HepG2 (cell line): ENCODE measurements around the gene UPB1. TPM values are rescaled to one million over a fixed set of nuclear protein-coding genes. Genes with fewer than 3 reads are reported as not detected.

Experiments
- ATF7-NPFF ChIP-seq: sonication (generic); formaldehyde crosslinking; IDR thresholded peaks from 2 replicates; pipeline ENCODE4 v1.8.1; 2023; ENCODE audit warnings: mild to moderate bottlenecking, low read depth, missing genetic modification reagents, moderate library complexity
- CCDC6 ChIP-seq: sonication (generic); formaldehyde crosslinking; IDR thresholded peaks from 2 replicates; pipeline ENCODE4 v1.8.1; 2022; ENCODE audit warnings: mild to moderate bottlenecking, missing genetic modification reagents, moderate library complexity
- ETV5 ChIP-seq: IDR thresholded peaks from 2 replicates; pipeline ENCODE4 v1.6.1; 2018; ENCODE audit warnings: missing biosample characterization, missing genetic modification reagents, inconsistent platforms, borderline replicate concordance
- JUN ChIP-seq: sonication (generic); formaldehyde crosslinking; IDR thresholded peaks from 2 replicates; pipeline ENCODE4 v1.4.0; 2020; ENCODE audit warnings: mild to moderate bottlenecking, missing genetic modification reagents
- KDM1A ChIP-seq: IDR thresholded peaks from 2 replicates; pipeline ENCODE4 v1.6.1; 2016; ENCODE audit warnings: missing compliant biosample characterization
- MAZ ChIP-seq, 2 experiments: sonication (generic) in 1 of 2; formaldehyde crosslinking in 1 of 2; IDR thresholded peaks; 2 replicates each; pipeline versions ENCODE4 v1.5.0 to v1.6.1; 2012 to 2020; ENCODE audit warnings: low read depth in 2 of 2, mild to moderate bottlenecking in 2 of 2, borderline replicate concordance in 1 of 2, improper control_type of control experiment in 1 of 2, low read length in 1 of 2, missing genetic modification reagents in 1 of 2, moderate library complexity in 1 of 2
- PHB2 ChIP-seq: fragments of 450-650 bp; IDR thresholded peaks from 2 replicates; pipeline ENCODE4 v1.6.1; 2018; ENCODE audit not compliant: partially characterized antibody
- PHF5A ChIP-seq: IDR thresholded peaks from one replicate; pipeline ENCODE4 v1.6.1; 2018; ENCODE audit warnings: low read depth, missing genetic modification reagents; ENCODE audit not compliant: unreplicated experiment
- PITX1 ChIP-seq: sonication (generic); formaldehyde crosslinking; IDR thresholded peaks from 2 replicates; pipeline ENCODE4 v1.5.1; 2020; ENCODE audit warnings: mild to moderate bottlenecking, missing genetic modification reagents
- RBAK ChIP-seq: sonication (generic); formaldehyde crosslinking; IDR thresholded peaks from 2 replicates; pipeline ENCODE4 v1.5.1; 2020; ENCODE audit warnings: mild to moderate bottlenecking, missing genetic modification reagents
- SALL1 ChIP-seq: sonication (generic); formaldehyde crosslinking; IDR thresholded peaks from 2 replicates; pipeline ENCODE4 v1.8.0; 2022; ENCODE audit warnings: mild to moderate bottlenecking, missing genetic modification reagents
- SAP130 ChIP-seq: IDR thresholded peaks from 2 replicates; pipeline ENCODE4 v1.6.1; 2016; ENCODE audit warnings: low read depth
- SIX4 ChIP-seq: sonication (generic); formaldehyde crosslinking; IDR thresholded peaks from 2 replicates; pipeline ENCODE4 v1.4.0; 2020; ENCODE audit warnings: missing genetic modification reagents
- ZFP36L2 ChIP-seq: sonication (generic); formaldehyde crosslinking; IDR thresholded peaks from 2 replicates; pipeline ENCODE4 v1.4.0; 2020; ENCODE audit warnings: missing genetic modification reagents
- ZKSCAN5 ChIP-seq: sonication (generic); formaldehyde crosslinking; IDR thresholded peaks from 2 replicates; pipeline ENCODE4 v1.5.1; 2020; ENCODE audit warnings: mild to moderate bottlenecking, missing genetic modification reagents
- ZNF143 ChIP-seq: sonication (generic); formaldehyde crosslinking; IDR thresholded peaks from 2 replicates; pipeline ENCODE4 v1.4.0; 2020; ENCODE audit warnings: missing genetic modification reagents
- ZNF337 ChIP-seq: sonication (generic); formaldehyde crosslinking; IDR thresholded peaks from 2 replicates; pipeline ENCODE4 v1.5.1; 2020; ENCODE audit warnings: missing genetic modification reagents, low read depth, mild to moderate bottlenecking, borderline replicate concordance
- ZNF350 ChIP-seq: sonication (generic); formaldehyde crosslinking; IDR thresholded peaks from 2 replicates; pipeline ENCODE4 v1.4.0; 2020; ENCODE audit warnings: mild to moderate bottlenecking, low read depth, missing genetic modification reagents, borderline replicate concordance
- ZNF547 ChIP-seq: sonication (generic); formaldehyde crosslinking; IDR thresholded peaks from 2 replicates; pipeline ENCODE4 v1.5.1; 2020; ENCODE audit warnings: mild to moderate bottlenecking, missing genetic modification reagents
- ZNF768 ChIP-seq: sonication (generic); formaldehyde crosslinking; IDR thresholded peaks from 2 replicates; pipeline ENCODE4 v1.4.0; 2020; ENCODE audit warnings: missing genetic modification reagents
- polyA plus RNA-seq, 8 experiments: library from polyadenylated mRNA; depleted of rRNA in 3 of 8; stranded (reverse) in 7 of 8; unstranded in 1 of 8; fragments of >200 nt; fragmentation: Illumina TruSeq in 4 of 8; extraction: Trizol in 4 of 8; gene quantifications; 2 replicates each; pipeline versions ENCODE4 v1.2.1 to v1.2.3, GENCODE V29; 2011 to 2016; ENCODE audit warnings: low read depth in 4 of 8, missing spikeins in 1 of 8, mixed read lengths in 1 of 8; ENCODE audit not compliant: insufficient read depth in 1 of 8
- total RNA-seq, 5 experiments: library from RNA; depleted of rRNA; stranded (reverse); fragments of >200 nt; fragmentation: Illumina TruSeq; extraction: Trizol; gene quantifications; 2 replicates each; pipeline ENCODE4 v1.2.3, GENCODE V29; 2016; ENCODE audit warnings: low read depth in 1 of 5
- TF ChIP-seq, protein P1 (sequence below): sonication (generic); formaldehyde crosslinking; IDR thresholded peaks from 2 replicates; pipeline ENCODE4 v1.5.1; 2020; ENCODE audit warnings: missing genetic modification reagents, mild to moderate bottlenecking, borderline replicate concordance
- TF ChIP-seq, protein P2 (sequence below): IDR thresholded peaks from 2 replicates; pipeline ENCODE4 v1.6.1; 2016; ENCODE audit warnings: mild to moderate bottlenecking
- TF ChIP-seq, protein P3 (sequence below): sonication (generic); formaldehyde crosslinking; IDR thresholded peaks from 2 replicates; pipeline ENCODE4 v1.4.0; 2020; ENCODE audit warnings: mild to moderate bottlenecking, missing genetic modification reagents
- TF ChIP-seq, protein P4 (sequence below): sonication (generic); formaldehyde crosslinking; IDR thresholded peaks from 2 replicates; pipeline ENCODE4 v1.9.0; 2021; ENCODE audit warnings: missing genetic modification reagents, borderline replicate concordance

The UPB1 gene
- total and polyA plus RNA-seq, 2 of the 13 experiments (the other 11 are each of a cell fraction or from before 2014, with no cell fraction given) = 0.38 to 1.2 TPM

DNA sequence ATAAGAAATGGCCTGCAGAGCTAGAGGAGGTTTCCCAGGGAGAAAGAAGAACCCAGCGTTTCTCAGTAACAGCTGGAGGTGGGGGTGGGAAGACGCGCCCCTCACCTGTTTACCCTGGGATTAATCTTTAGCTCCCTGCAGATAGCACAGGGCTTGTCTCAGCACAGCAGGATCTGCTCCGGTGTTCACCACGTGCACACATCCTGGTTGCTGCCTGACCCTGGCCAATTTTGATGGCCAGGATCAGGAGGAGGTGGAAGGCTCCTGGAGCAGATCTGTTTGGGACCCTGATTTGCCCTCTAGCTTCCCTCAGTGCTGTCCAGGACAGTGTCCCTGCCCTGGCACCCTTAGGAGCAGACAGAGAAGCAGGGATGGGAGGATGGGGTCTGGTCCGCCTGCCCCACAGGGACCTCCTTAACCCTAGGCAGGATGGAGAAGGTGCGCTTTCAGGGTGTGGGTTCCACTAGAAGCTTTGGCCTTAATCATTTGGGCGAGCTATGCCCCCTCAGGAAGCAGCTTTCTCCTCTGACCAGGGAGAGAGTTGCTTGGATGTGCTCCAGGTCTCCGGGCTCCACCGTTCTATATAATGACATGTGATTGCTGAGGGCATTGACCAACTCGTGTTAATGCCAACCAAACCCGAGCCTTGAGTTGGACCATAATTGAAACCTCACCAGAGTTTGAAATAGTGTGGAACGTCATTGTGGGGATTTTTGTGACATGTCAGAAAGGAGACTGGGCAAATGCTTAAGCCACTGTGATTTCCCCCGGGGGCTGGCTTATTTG, 19.3 kb downstream of the UPB1 start (continued):
- TF ChIP-seq, protein P1, sequence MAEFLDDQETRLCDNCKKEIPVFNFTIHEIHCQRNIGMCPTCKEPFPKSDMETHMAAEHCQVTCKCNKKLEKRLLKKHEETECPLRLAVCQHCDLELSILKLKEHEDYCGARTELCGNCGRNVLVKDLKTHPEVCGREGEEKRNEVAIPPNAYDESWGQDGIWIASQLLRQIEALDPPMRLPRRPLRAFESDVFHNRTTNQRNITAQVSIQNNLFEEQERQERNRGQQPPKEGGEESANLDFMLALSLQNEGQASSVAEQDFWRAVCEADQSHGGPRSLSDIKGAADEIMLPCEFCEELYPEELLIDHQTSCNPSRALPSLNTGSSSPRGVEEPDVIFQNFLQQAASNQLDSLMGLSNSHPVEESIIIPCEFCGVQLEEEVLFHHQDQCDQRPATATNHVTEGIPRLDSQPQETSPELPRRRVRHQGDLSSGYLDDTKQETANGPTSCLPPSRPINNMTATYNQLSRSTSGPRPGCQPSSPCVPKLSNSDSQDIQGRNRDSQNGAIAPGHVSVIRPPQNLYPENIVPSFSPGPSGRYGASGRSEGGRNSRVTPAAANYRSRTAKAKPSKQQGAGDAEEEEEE = peak; percentile 89; the same call in 1 of the 2 replicates
- TF ChIP-seq PHF5A (CRISPR knock-in tag) (no peak), ZFP36L2 (CRISPR knock-in tag) (no peak), ZKSCAN5 (CRISPR knock-in tag) (0 out of 2 replicates have a peak, but pooled peaks have one; percentile 52), SIX4 (peak; percentile 79; the same call in 1 of the 2 replicates), PITX1 (peak; percentile 100), ZNF547 (CRISPR knock-in tag) (peak; percentile 96), ATF7-NPFF (CRISPR knock-in tag) (peak; percentile 97), KDM1A (CRISPR knock-in tag) (peak; percentile 85; the same call in 1 of the 2 replicates), ZNF768 (peak; percentile 48; the same call in 1 of the 2 replicates), ZNF337 (CRISPR knock-in tag) (peak; percentile 43; the same call in 1 of the 2 replicates), PHB2 (no peak), JUN (CRISPR knock-in tag) (peak; percentile 91), ZNF350 (CRISPR knock-in tag) (peak; percentile 97), SAP130 (CRISPR knock-in tag) (peak; percentile 94), ETV5 (CRISPR knock-in tag) (peak; percentile 93), SALL1 (CRISPR knock-in tag) (peak; percentile 100), MAZ (IDR thresholded peaks at IDR 0.05; ENCODE audit: borderline replicate concordance, low read depth, low read length) (no peak), MAZ (CRISPR knock-in tag; IDR thresholded peaks at IDR 0.05; ENCODE audit: low read depth) (peak; percentile 95), CCDC6 (CRISPR knock-in tag) (peak; percentile 94), ZNF143 (CRISPR knock-in tag) (peak; percentile 54; the same call in 1 of the 2 replicates), RBAK (CRISPR knock-in tag) (no peak)
- TF ChIP-seq, protein P2, sequence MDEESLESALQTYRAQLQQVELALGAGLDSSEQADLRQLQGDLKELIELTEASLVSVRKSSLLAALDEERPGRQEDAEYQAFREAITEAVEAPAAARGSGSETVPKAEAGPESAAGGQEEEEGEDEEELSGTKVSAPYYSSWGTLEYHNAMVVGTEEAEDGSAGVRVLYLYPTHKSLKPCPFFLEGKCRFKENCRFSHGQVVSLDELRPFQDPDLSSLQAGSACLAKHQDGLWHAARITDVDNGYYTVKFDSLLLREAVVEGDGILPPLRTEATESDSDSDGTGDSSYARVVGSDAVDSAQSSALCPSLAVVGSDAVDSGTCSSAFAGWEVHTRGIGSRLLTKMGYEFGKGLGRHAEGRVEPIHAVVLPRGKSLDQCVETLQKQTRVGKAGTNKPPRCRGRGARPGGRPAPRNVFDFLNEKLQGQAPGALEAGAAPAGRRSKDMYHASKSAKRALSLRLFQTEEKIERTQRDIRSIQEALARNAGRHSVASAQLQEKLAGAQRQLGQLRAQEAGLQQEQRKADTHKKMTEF (CRISPR knock-in tag) = peak; percentile 99
- TF ChIP-seq, protein P3, sequence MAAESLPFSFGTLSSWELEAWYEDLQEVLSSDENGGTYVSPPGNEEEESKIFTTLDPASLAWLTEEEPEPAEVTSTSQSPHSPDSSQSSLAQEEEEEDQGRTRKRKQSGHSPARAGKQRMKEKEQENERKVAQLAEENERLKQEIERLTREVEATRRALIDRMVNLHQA (CRISPR knock-in tag) = no peak
- TF ChIP-seq, protein P4, sequence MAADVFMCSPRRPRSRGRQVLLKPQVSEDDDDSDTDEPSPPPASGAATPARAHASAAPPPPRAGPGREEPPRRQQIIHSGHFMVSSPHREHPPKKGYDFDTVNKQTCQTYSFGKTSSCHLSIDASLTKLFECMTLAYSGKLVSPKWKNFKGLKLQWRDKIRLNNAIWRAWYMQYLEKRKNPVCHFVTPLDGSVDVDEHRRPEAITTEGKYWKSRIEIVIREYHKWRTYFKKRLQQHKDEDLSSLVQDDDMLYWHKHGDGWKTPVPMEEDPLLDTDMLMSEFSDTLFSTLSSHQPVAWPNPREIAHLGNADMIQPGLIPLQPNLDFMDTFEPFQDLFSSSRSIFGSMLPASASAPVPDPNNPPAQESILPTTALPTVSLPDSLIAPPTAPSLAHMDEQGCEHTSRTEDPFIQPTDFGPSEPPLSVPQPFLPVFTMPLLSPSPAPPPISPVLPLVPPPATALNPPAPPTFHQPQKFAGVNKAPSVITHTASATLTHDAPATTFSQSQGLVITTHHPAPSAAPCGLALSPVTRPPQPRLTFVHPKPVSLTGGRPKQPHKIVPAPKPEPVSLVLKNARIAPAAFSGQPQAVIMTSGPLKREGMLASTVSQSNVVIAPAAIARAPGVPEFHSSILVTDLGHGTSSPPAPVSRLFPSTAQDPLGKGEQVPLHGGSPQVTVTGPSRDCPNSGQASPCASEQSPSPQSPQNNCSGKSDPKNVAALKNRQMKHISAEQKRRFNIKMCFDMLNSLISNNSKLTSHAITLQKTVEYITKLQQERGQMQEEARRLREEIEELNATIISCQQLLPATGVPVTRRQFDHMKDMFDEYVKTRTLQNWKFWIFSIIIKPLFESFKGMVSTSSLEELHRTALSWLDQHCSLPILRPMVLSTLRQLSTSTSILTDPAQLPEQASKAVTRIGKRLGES (CRISPR knock-in tag) = peak; percentile 99
